ENCODE measurements around the gene BEND3.

DNA sequence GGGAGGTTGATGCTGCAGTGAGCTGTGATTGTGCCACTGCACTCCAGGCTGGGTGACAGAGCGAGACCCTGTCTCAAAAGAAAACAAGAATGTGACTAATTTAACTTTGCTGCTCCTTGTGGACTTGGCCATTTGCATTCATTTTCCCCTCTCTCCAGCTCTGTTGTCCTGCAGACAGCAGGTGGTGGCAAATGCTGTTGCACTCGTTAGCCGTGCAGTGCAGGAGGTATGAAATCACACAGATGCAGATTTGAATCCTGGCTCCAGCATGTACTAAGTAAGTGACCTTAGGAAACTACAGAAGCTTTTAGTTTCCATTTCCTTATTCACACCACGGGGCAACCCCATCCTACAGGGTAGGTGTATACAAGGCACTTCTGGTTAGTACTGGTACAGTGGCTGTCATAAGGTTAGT is 9.6 kb upstream of the BEND3 start:
- TF ChIP-seq MAX (IDR thresholded peaks at IDR 0.05; ENCODE audit: low read depth, low read length) (no peak), CTCF (IDR thresholded peaks at IDR 0.05; ENCODE audit: low read depth, low read length) (no peak), MYC (IDR thresholded peaks at IDR 0.05; ENCODE audit: low read depth, low read length) (no peak), POLR2A (IDR thresholded peaks at IDR 0.05; ENCODE audit: extremely low read depth, insufficient read length) (no peak)
